ENCODE measurements around the gene HIC2. TPM values are rescaled to one million over a fixed set of nuclear protein-coding genes. Genes with fewer than 3 reads are reported as not detected.

HIC2 gene
- total and polyA plus RNA-seq, 7 donors = 0.94 to 3.2 (median 2.2) TPM

Other genes starting within 250 kb of the HIC2 start
- gene RIMBP3B, start 33.6 kb upstream of the HIC2 start, total RNA-seq = under 1 TPM in 1 of 4 donors, not detected in 3; 0.08 TPM
- under 1 TPM in 1 of 3 donors, not detected in 2; 0.01 TPM for gene RIMBP3B, start 33.6 kb upstream of the HIC2 start, polyA plus RNA-seq
- gene TMEM191C, start 50.0 kb downstream of the HIC2 start, total RNA-seq = under 1 TPM in 1 of 4 donors, not detected in 3; 0.34 TPM
- gene TMEM191C, start 50.0 kb downstream of the HIC2 start, polyA plus RNA-seq = under 1 TPM; 0.01 to 0.07 (median 0.06) TPM
- gene RIMBP3C, start 134.1 kb downstream of the HIC2 start, total RNA-seq = not detected
- gene RIMBP3C, start 134.1 kb downstream of the HIC2 start, polyA plus RNA-seq = under 1 TPM; 0.01 to 0.04 (median 0.04) TPM
- gene UBE2L3, start 150.3 kb downstream of the HIC2 start, total RNA-seq = 10 to 100 TPM; 44.9 to 57.3 (median 53.1) TPM
- 100 to 1,000 TPM in 1 of 3 donors, 10 to 100 TPM in 2; 51.4 to 144 (median 89.9) TPM for gene UBE2L3, start 150.3 kb downstream of the HIC2 start, polyA plus RNA-seq
- gene YDJC, start 212.7 kb downstream of the HIC2 start, total RNA-seq = 1 to 10 TPM; 2.4 to 5.4 (median 3.3) TPM
- gene YDJC, start 212.7 kb downstream of the HIC2 start, polyA plus RNA-seq = 1 to 10 TPM; 3.6 to 5.8 (median 4.0) TPM
- under 1 TPM; 0.13 to 0.24 (median 0.20) TPM for gene CCDC116, start 215.4 kb downstream of the HIC2 start, total RNA-seq
- under 1 TPM; 0.07 to 0.32 (median 0.14) TPM for gene CCDC116, start 215.4 kb downstream of the HIC2 start, polyA plus RNA-seq
- 10 to 100 TPM in 3 of 4 donors, 1 to 10 TPM in 1; 6.9 to 13.0 (median 11.6) TPM for gene SDF2L1, start 224.9 kb downstream of the HIC2 start, total RNA-seq
- gene SDF2L1, start 224.9 kb downstream of the HIC2 start, polyA plus RNA-seq = 10 to 100 TPM; 16.8 to 53.5 (median 26.0) TPM
- gene PPIL2, start 248.6 kb downstream of the HIC2 start, total RNA-seq = 10 to 100 TPM; 19.3 to 31.6 (median 21.6) TPM
- 10 to 100 TPM; 15.6 to 24.7 (median 17.4) TPM for gene PPIL2, start 248.6 kb downstream of the HIC2 start, polyA plus RNA-seq

All from psoas muscle (tissue), 7 donors.